Mesothelial cell of epicardium (in vitro differentiated cells): ENCODE data around the gene SCYGR8. TPM values are rescaled to one million over a fixed set of nuclear protein-coding genes. Genes with fewer than 3 reads are reported as not detected.

Experiments used
- DNase-seq, 2 experiments: peaks; one replicate each; pipeline ENCODE4 v3.0.0; 2021; ENCODE audit warnings: low spot score in 2 of 2; ENCODE audit not compliant: unreplicated experiment in 2 of 2
- H3K27ac Mint-ChIP-seq: 2 replicates; pipeline ENCODE4 v1.8.0; 2021; ENCODE audit warnings: mixed read lengths
- H3K27me3 Mint-ChIP-seq: 2 replicates; pipeline ENCODE4 v1.8.0; 2021; ENCODE audit warnings: low read depth, mixed read lengths
- H3K36me3 Mint-ChIP-seq: 2 replicates; pipeline ENCODE4 v1.8.0; 2021; ENCODE audit warnings: mixed read lengths
- H3K4me1 Mint-ChIP-seq: 2 replicates; pipeline ENCODE4 v1.8.0; 2021; ENCODE audit warnings: mixed read lengths
- H3K4me3 Mint-ChIP-seq: 2 replicates; pipeline ENCODE4 v1.8.0; 2021; ENCODE audit warnings: mild to moderate bottlenecking, moderate library complexity, mixed read lengths
- H3K9me3 Mint-ChIP-seq: 2 replicates; pipeline ENCODE4 v1.8.0; 2021; ENCODE audit warnings: mixed read lengths
- CTCF ChIP-seq: fragments of 200-600 bp; sonication (generic); IDR thresholded peaks from one replicate; pipeline ENCODE4 v1.5.0; 2021; ENCODE audit warnings: antibody characterized with exemption; ENCODE audit not compliant: unreplicated experiment
- total RNA-seq: library from RNA; stranded (reverse); gene quantifications from 3 replicates; pipeline ENCODE4 v1.2.1, GENCODE V29; 2021

Gene SCYGR8
- total RNA-seq, 1 donor from 2014 or later: not detected

- H3K4me1 Mint-ChIP-seq: peaks cover 5% of the 10 kb centered on the region
- no peaks in the 10 kb centered on the region for H3K27me3 Mint-ChIP-seq
- DNase-seq: no peak
- H3K4me3 Mint-ChIP-seq: no peak overlapping the region
- no peak for TF ChIP-seq CTCF
- H3K9me3 Mint-ChIP-seq: no peaks in the 10 kb centered on the region
- H3K27ac Mint-ChIP-seq: no peak overlapping the region
- H3K36me3 Mint-ChIP-seq: no peaks in the 10 kb centered on the region
Measured at GRCh38 chr2:227782804-227783203, 37.1 kb downstream of the SCYGR8 start.

- Mint-ChIP-seq H3K27ac (no peak overlapping the region), H3K27me3 (no peaks in the 10 kb centered on the region), H3K9me3 (no peaks in the 10 kb centered on the region), H3K4me1 (peaks cover 5% of the 10 kb centered on the region), H3K36me3 (no peaks in the 10 kb centered on the region), H3K4me3 (no peak overlapping the region)
- no peak for DNase-seq
- no peak for TF ChIP-seq CTCF
Measured at GRCh38 chr2:227783404-227784138, 37.9 kb downstream of the SCYGR8 start.

GRCh38 chr2:227785293-227785692 is 39.6 kb downstream of the SCYGR8 start:
- no peak for TF ChIP-seq CTCF
- H3K27me3 Mint-ChIP-seq: no peaks in the 10 kb centered on the region
- peaks cover 5% of the 10 kb centered on the region for H3K4me1 Mint-ChIP-seq
- H3K9me3 Mint-ChIP-seq: no peaks in the 10 kb centered on the region
- DNase-seq: no peak
- H3K36me3 Mint-ChIP-seq: no peaks in the 10 kb centered on the region
- no peak overlapping the region for H3K27ac Mint-ChIP-seq
- no peak overlapping the region for H3K4me3 Mint-ChIP-seq

GRCh38 chr2:227788561-227789018 is 42.9 kb downstream of the SCYGR8 start:
- no peaks in the 10 kb centered on the region for H3K36me3 Mint-ChIP-seq
- H3K9me3 Mint-ChIP-seq: no peaks in the 10 kb centered on the region
- peaks cover 2% of the 10 kb centered on the region for H3K4me1 Mint-ChIP-seq
- H3K4me3 Mint-ChIP-seq: no peak overlapping the region
- TF ChIP-seq CTCF: no peak
- H3K27me3 Mint-ChIP-seq: no peaks in the 10 kb centered on the region
- no peak for DNase-seq
- H3K27ac Mint-ChIP-seq: no peak overlapping the region

- Mint-ChIP-seq H3K27ac (no peak overlapping the region), H3K27me3 (no peaks in the 10 kb centered on the region), H3K9me3 (no peaks in the 10 kb centered on the region), H3K4me1 (peaks cover 2% of the 10 kb centered on the region), H3K36me3 (no peaks in the 10 kb centered on the region), H3K4me3 (no peak overlapping the region)
- TF ChIP-seq CTCF: no peak
- no peak for DNase-seq
Measured at GRCh38 chr2:227789803-227790202, 44.1 kb downstream of the SCYGR8 start.
